ENCODE results near the gene SNAP29. TPM values are rescaled to one million over a fixed set of nuclear protein-coding genes. Genes with fewer than 3 reads are reported as not detected.

SNAP29 gene
- total and polyA plus RNA-seq, 9 of the 15 experiments (the other 6 are each of a cell fraction or from before 2014, with no cell fraction given), result 19.5 to 250 (median 75.9) TPM

GRCh38 chr22:20885557-20886323, 26.9 kb downstream of the SNAP29 start (continued):
- TF ChIP-seq MGA (IDR thresholded peaks at IDR 0.05), result no peak
- peak; percentile 96; the same call in 1 of the 2 replicates for TF ChIP-seq TRIM28 (IDR thresholded peaks at IDR 0.05)
- TF ChIP-seq MAFG (tag; conservative IDR thresholded peaks at IDR 0.05), result peak; percentile 45
- no peak for TF ChIP-seq ZNF140 (CRISPR knock-in tag; IDR thresholded peaks at IDR 0.05)
- peak; percentile 93 for TF ChIP-seq ZNF76 (CRISPR knock-in tag; IDR thresholded peaks at IDR 0.05; ENCODE audit: borderline replicate concordance)
- peak; percentile 100 for TF ChIP-seq XRCC5 (IDR thresholded peaks at IDR 0.05; ENCODE audit: low read depth, low read length)
- no peak for TF ChIP-seq POLR2AphosphoS2 (IDR thresholded peaks at IDR 0.05; ENCODE audit: low read length)
- TF ChIP-seq SMARCA4 (IDR thresholded peaks at IDR 0.05), result peak; percentile 95
- TF ChIP-seq CREB3L1 (IDR thresholded peaks at IDR 0.05; ENCODE audit: borderline replicate concordance, low read depth), result peak; percentile 88
- TF ChIP-seq CTCFL (IDR thresholded peaks at IDR 0.05; ENCODE audit: borderline replicate concordance, insufficient read depth, low read depth, low read length, poor library complexity, severe bottlenecking), result peak; percentile 8
- no peak for TF ChIP-seq ZNF146 (CRISPR knock-in tag; IDR thresholded peaks at IDR 0.05; ENCODE audit: unreplicated experiment)
- peak; percentile 74 for TF ChIP-seq POLR2G (IDR thresholded peaks at IDR 0.05; ENCODE audit: low read depth, low read length)
